ENCODE results near the gene LIPC. TPM values are rescaled to one million over a fixed set of nuclear protein-coding genes. Genes with fewer than 3 reads are reported as not detected.

The LIPC gene
- polyA plus RNA-seq, 1 of the 3 experiments (the other 2 are of a cell fraction): not detected

DNA sequence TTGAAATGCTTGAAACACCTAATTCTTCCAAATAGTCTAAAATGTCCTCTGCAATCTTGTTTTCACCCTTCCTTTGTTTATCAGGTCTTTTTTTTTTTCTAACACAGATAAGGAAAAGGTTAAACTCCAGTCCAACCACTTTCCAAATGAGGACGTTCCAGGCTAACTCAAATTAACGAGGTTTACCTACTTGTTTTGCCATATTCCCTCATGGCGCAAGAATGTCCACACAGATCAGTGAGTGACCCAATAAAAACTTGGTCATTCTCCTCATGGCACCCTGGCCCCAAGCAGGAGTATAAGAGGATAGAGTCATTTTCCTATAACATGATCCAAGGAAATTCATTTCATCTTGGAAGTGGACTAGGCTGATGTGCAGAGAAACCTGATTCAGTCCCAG lies 6.6 kb upstream of the LIPC start:
- no peaks in the 10 kb centered on the region for H3K79me2 ChIP-seq (ENCODE audit: insufficient read depth)
- TF ChIP-seq, protein P1, sequence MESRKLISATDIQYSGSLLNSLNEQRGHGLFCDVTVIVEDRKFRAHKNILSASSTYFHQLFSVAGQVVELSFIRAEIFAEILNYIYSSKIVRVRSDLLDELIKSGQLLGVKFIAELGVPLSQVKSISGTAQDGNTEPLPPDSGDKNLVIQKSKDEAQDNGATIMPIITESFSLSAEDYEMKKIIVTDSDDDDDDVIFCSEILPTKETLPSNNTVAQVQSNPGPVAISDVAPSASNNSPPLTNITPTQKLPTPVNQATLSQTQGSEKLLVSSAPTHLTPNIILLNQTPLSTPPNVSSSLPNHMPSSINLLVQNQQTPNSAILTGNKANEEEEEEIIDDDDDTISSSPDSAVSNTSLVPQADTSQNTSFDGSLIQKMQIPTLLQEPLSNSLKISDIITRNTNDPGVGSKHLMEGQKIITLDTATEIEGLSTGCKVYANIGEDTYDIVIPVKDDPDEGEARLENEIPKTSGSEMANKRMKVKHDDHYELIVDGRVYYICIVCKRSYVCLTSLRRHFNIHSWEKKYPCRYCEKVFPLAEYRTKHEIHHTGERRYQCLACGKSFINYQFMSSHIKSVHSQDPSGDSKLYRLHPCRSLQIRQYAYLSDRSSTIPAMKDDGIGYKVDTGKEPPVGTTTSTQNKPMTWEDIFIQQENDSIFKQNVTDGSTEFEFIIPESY (IDR thresholded peaks at IDR 0.05; ENCODE audit: borderline replicate concordance, low read depth): no peak
- TF ChIP-seq MEF2A (IDR thresholded peaks at IDR 0.05; ENCODE audit: borderline replicate concordance, low read depth): no peak
- TF ChIP-seq USF1 (IDR thresholded peaks at IDR 0.05; ENCODE audit: borderline replicate concordance, low read depth): no peak
- no peak for TF ChIP-seq NRF1 (IDR thresholded peaks at IDR 0.05; ENCODE audit: low read depth, low read length)
- no peaks in the 10 kb centered on the region for H3K36me3 ChIP-seq (replicated peaks in 1 of 2; ENCODE audit: control insufficient read depth in 1 of 2, insufficient read depth in 2 of 2, low read length in 1 of 2)
- no peaks in the 10 kb centered on the region; the same call in 1 of the 2 replicates for H3K27me3 ChIP-seq (ENCODE audit: insufficient read depth)
- ChIA-PET POLR2A (no interaction called here), CTCF (no interaction called here)
- H3F3A ChIP-seq (replicated peaks; ENCODE audit: insufficient read depth): no peaks in the 10 kb centered on the region
- WGBS (ENCODE audit: low lambda C conversion rate): 63% methylated on average over 3 of the region's 3 CpGs
- H2AFZ ChIP-seq (ENCODE audit: low read depth): no peak overlapping the region
- H3K9ac ChIP-seq: no peak overlapping the region
- H3K4me1 ChIP-seq (ENCODE audit: control insufficient read depth in 1 of 2, insufficient read depth in 2 of 2, low read depth in 1 of 2, low read length in 1 of 2): no peaks in the 10 kb centered on the region; a peak in 1 of 4 replicates
- no peak overlapping the region for H3K4me2 ChIP-seq
- H3K9me3 ChIP-seq: no peaks in the 10 kb centered on the region
- no peaks in the 10 kb centered on the region for H3K9me2 ChIP-seq
- H4K20me1 ChIP-seq (ENCODE audit: insufficient read depth): no peaks in the 10 kb centered on the region
- no peak overlapping the region for H3K27ac ChIP-seq (ENCODE audit: low read depth in 2 of 2, low read length in 1 of 2)
- no peak for DNase-seq
- no peak overlapping the region for H3K4me3 ChIP-seq (ENCODE audit: low read depth in 2 of 2, low read length in 1 of 2)

DNA sequence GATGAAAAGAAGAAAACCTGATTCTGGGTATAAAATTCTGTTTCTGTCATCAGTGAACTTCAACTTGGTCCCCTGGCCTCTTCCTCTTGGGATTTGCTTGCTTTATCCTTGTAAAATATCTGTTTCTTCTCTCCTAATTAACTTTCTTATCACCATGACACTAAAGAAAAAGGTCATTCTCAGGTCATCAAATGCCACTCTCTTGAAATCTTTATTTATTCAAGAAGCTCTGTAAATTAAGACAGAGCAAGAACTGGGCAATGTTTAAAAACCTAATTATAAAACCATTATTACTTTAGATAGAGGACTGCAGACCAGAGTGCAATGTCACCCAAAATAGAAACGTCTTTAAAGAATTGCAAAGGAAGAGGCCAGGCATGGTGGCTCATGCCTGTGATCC lies 6.0 kb upstream of the LIPC start:
- CTCF ChIA-PET: no interaction called here
- no peaks in the 10 kb centered on the region for H4K20me1 ChIP-seq (ENCODE audit: insufficient read depth)
- H3K9me3 ChIP-seq: no peaks in the 10 kb centered on the region
- TF ChIP-seq EP300 (IDR thresholded peaks at IDR 0.05; ENCODE audit: borderline replicate concordance in 1 of 2, low read depth in 1 of 2, low read length in 1 of 2) (no peak), USF1 (IDR thresholded peaks at IDR 0.05; ENCODE audit: borderline replicate concordance, low read depth) (no peak), SIN3A (IDR thresholded peaks at IDR 0.05; ENCODE audit: borderline replicate concordance, low read depth, low read length) (no peak), FOXM1 (IDR thresholded peaks at IDR 0.05; ENCODE audit: low read depth) (no peak), TCF12 (IDR thresholded peaks at IDR 0.05) (no peak), CHD2 (IDR thresholded peaks at IDR 0.05; ENCODE audit: low read length, partially characterized antibody) (no peak), CTCF (IDR thresholded peaks at IDR 0.05) (no peak), GATA2 (CRISPR knock-in tag; IDR thresholded peaks at IDR 0.05) (no peak), MXI1 (IDR thresholded peaks at IDR 0.05; ENCODE audit: low read depth, low read length) (no peak)
- DNase-seq: no peak
- POLR2A ChIA-PET: no interaction called here
- no peak overlapping the region for H3K4me2 ChIP-seq
- no peak overlapping the region for H3K4me3 ChIP-seq (ENCODE audit: low read depth in 2 of 2, low read length in 1 of 2)
- H3K9ac ChIP-seq: no peak overlapping the region
- 17% methylated on average over 1 of the region's 1 CpG for WGBS (ENCODE audit: low lambda C conversion rate)
- H3K9me2 ChIP-seq: no peaks in the 10 kb centered on the region
- H3K79me2 ChIP-seq (ENCODE audit: insufficient read depth): no peaks in the 10 kb centered on the region
- H3K4me1 ChIP-seq (ENCODE audit: control insufficient read depth in 1 of 2, insufficient read depth in 2 of 2, low read depth in 1 of 2, low read length in 1 of 2): no peaks in the 10 kb centered on the region; a peak in 1 of 4 replicates
- H3K36me3 ChIP-seq (replicated peaks in 1 of 2; ENCODE audit: control insufficient read depth in 1 of 2, insufficient read depth in 2 of 2, low read length in 1 of 2): no peaks in the 10 kb centered on the region
- H3K27ac ChIP-seq (ENCODE audit: low read depth in 2 of 2, low read length in 1 of 2): no peak overlapping the region
- H3K27me3 ChIP-seq (ENCODE audit: insufficient read depth): no peaks in the 10 kb centered on the region; the same call in 1 of the 2 replicates
- no peak overlapping the region for H2AFZ ChIP-seq (ENCODE audit: low read depth)
- H3F3A ChIP-seq (replicated peaks; ENCODE audit: insufficient read depth): no peaks in the 10 kb centered on the region
